IPS-18a (cell line): ENCODE measurements around the gene ENAH.

Experiments used
- H3K27ac ChIP-seq: one replicate; pipeline ENCODE4 v1.5.1; 2013; ENCODE audit warnings: low read length
- H3K27me3 ChIP-seq: one replicate; pipeline ENCODE4 v1.6.1; 2013; ENCODE audit warnings: mild to moderate bottlenecking, low read length; ENCODE audit not compliant: control insufficient read depth, insufficient read depth
- H3K36me3 ChIP-seq: one replicate; pipeline ENCODE4 v1.6.1; 2013; ENCODE audit warnings: low read depth, low read length; ENCODE audit not compliant: control insufficient read depth
- H3K4me1 ChIP-seq: one replicate; pipeline ENCODE4 v1.6.1; 2013; ENCODE audit warnings: low read depth, low read length; ENCODE audit not compliant: control insufficient read depth
- H3K4me3 ChIP-seq: one replicate; pipeline ENCODE4 v1.5.1; 2013; ENCODE audit warnings: low read length
- H3K9ac ChIP-seq: one replicate; pipeline ENCODE4 v1.6.1; 2013; ENCODE audit warnings: mild to moderate bottlenecking, low read length, moderate library complexity
- H3K9me3 ChIP-seq: one replicate; pipeline ENCODE4 v1.6.1; 2013; ENCODE audit warnings: low read depth, low read length; ENCODE audit not compliant: control insufficient read depth

ENAH gene

GRCh38 chr1:225498549-225499136 lies 154.3 kb downstream of the ENAH start:
- Histone ChIP-seq H3K4me1 (peaks cover 21% of the 10 kb centered on the region), H3K36me3 (peaks cover 49% of the 10 kb centered on the region), H3K4me3 (no peak overlapping the region), H3K27ac (no peak overlapping the region), H3K9me3 (no peaks in the 10 kb centered on the region), H3K27me3 (no peaks in the 10 kb centered on the region), H3K9ac (no peak overlapping the region)

GRCh38 chr1:225494789-225495359 lies 158.0 kb downstream of the ENAH start:
- no peak overlapping the region for H3K27ac ChIP-seq

GRCh38 chr1:225493591-225494246 lies 159.2 kb downstream of the ENAH start:
- no peaks in the 10 kb centered on the region for H3K4me1 ChIP-seq
- H3K4me3 ChIP-seq, result no peak overlapping the region
- H3K27ac ChIP-seq, result no peak overlapping the region
- H3K36me3 ChIP-seq, result peaks cover 46% of the 10 kb centered on the region
- H3K27me3 ChIP-seq, result no peaks in the 10 kb centered on the region
- H3K9ac ChIP-seq, result no peak overlapping the region
- no peaks in the 10 kb centered on the region for H3K9me3 ChIP-seq

More at GRCh38 chr1:225494789-225495359, 158.0 kb downstream of the ENAH start:
- Histone ChIP-seq H3K36me3 (peaks cover 49% of the 10 kb centered on the region), H3K9me3 (no peaks in the 10 kb centered on the region), H3K9ac (no peak overlapping the region), H3K4me3 (no peak overlapping the region), H3K27me3 (no peaks in the 10 kb centered on the region), H3K4me1 (no peaks in the 10 kb centered on the region)

- Histone ChIP-seq H3K27ac (no peak overlapping the region), H3K4me3 (no peak overlapping the region), H3K9me3 (no peaks in the 10 kb centered on the region), H3K9ac (no peak overlapping the region), H3K4me1 (no peaks in the 10 kb centered on the region), H3K27me3 (no peaks in the 10 kb centered on the region), H3K36me3 (peaks cover 8% of the 10 kb centered on the region)
These were observed 164.2 kb downstream of the ENAH start for GRCh38 chr1:225488676-225489075.

- Histone ChIP-seq H3K9ac (no peak overlapping the region), H3K4me1 (no peaks in the 10 kb centered on the region), H3K4me3 (no peak overlapping the region), H3K36me3 (no peaks in the 10 kb centered on the region), H3K27ac (no peak overlapping the region), H3K9me3 (no peaks in the 10 kb centered on the region), H3K27me3 (no peaks in the 10 kb centered on the region)
These were observed 166.1 kb downstream of the ENAH start for GRCh38 chr1:225486856-225487255.

DNA sequence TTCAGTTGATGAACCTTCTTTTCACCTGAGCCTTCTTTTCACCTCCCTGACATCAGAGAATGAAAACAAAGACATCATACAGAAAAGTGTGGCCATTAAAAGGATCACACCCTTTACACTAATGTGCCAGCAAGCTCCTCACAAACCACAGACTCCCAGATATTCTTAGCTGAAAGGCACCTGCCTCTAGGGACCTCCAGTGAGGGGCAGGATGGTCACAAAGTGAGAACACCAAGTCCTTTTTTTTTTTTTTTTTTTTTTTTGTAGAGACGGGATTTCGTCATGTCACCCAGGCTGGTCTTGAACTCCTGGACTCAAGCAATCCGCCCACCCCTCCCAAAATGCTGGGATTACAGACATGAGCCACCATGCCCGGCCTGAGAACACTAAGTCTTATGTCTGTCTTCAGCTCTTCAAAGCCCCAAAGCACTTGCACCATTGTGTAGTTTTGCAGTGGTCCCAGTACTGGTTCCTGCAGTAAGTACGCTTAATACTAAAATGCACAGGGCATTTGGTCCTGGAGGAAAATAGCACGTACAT lies 166.9 kb downstream of the ENAH start:
- no peak overlapping the region for H3K27ac ChIP-seq
- H3K4me1 ChIP-seq, result no peaks in the 10 kb centered on the region
- H3K4me3 ChIP-seq, result no peak overlapping the region
- no peaks in the 10 kb centered on the region for H3K9me3 ChIP-seq
- H3K9ac ChIP-seq, result no peak overlapping the region
- no peaks in the 10 kb centered on the region for H3K36me3 ChIP-seq
- no peaks in the 10 kb centered on the region for H3K27me3 ChIP-seq

GRCh38 chr1:225485226-225485625 lies 167.7 kb downstream of the ENAH start:
- H3K27me3 ChIP-seq, result no peaks in the 10 kb centered on the region
- no peaks in the 10 kb centered on the region for H3K36me3 ChIP-seq
- no peaks in the 10 kb centered on the region for H3K9me3 ChIP-seq
- H3K4me1 ChIP-seq, result no peaks in the 10 kb centered on the region
- H3K27ac ChIP-seq, result no peak overlapping the region
- H3K9ac ChIP-seq, result no peak overlapping the region
- no peak overlapping the region for H3K4me3 ChIP-seq

DNA sequence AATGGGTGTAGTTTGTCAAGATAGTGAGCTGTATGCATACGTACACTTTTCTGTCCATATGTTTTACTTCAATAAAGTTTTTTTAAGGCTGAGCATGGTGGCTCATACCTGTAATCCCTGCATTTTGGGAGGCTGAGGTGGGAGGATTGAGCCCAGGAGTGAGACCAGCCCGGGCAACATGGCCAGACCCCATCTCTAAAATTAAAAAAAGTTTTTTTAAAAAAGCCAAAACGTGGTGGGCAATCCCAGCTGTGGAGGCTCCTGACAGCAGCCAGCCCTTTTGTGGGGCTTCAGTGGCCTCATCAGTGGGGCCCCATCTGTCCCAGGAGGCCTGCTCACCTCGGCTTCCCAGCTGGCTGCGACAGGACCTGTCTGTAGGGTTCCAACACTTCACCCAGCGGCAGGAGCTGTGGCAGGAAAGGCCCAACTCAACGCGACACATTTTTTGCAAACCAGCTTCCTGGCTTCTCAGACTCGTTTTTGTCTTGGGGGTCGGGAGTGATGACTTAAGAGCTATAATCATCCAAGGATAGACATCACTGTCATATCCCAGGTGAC lies 168.2 kb downstream of the ENAH start:
- no peak overlapping the region for H3K9ac ChIP-seq
- H3K9me3 ChIP-seq, result no peaks in the 10 kb centered on the region
- H3K27ac ChIP-seq, result no peak overlapping the region
- no peaks in the 10 kb centered on the region for H3K36me3 ChIP-seq
- no peaks in the 10 kb centered on the region for H3K4me1 ChIP-seq
- H3K4me3 ChIP-seq, result no peak overlapping the region
- H3K27me3 ChIP-seq, result no peaks in the 10 kb centered on the region

- Histone ChIP-seq H3K36me3 (no peaks in the 10 kb centered on the region), H3K27ac (no peak overlapping the region), H3K9ac (no peak overlapping the region), H3K4me1 (no peaks in the 10 kb centered on the region), H3K4me3 (no peak overlapping the region), H3K9me3 (no peaks in the 10 kb centered on the region), H3K27me3 (no peaks in the 10 kb centered on the region)
These were observed 168.9 kb downstream of the ENAH start for GRCh38 chr1:225483818-225484656.

DNA sequence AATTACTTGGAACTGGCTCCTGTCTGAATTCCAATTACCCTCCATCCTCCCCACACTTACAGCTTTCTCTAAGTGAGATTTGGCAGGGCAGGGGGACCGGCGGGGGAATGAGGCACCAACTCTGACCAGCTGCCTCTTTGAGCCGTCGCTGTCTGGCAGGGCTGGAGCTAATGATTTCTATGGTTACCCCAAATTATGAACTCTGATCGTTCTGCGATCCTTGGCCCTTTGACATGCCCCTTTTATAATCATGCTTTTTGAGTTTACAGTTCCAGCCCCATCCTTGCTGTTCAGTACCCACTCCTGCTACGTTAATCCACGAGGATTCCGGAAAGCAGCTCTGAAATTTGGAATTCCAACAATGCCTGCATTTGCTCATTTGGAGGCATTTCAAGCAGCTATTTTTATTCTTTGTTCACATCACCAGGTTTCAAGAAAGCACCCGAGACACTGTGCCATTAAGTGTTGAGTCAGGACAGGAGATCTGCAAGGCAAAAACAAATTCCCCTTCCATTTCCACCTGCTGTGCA lies 170.4 kb downstream of the ENAH start:
- H3K4me1 ChIP-seq, result no peaks in the 10 kb centered on the region
- H3K27me3 ChIP-seq, result no peaks in the 10 kb centered on the region
- H3K9ac ChIP-seq, result no peak overlapping the region
- no peak overlapping the region for H3K27ac ChIP-seq
- H3K4me3 ChIP-seq, result no peak overlapping the region
- H3K36me3 ChIP-seq, result no peaks in the 10 kb centered on the region
- H3K9me3 ChIP-seq, result no peaks in the 10 kb centered on the region

- Histone ChIP-seq H3K27ac (no peak overlapping the region), H3K4me3 (no peak overlapping the region), H3K9me3 (no peaks in the 10 kb centered on the region), H3K9ac (no peak overlapping the region), H3K36me3 (no peaks in the 10 kb centered on the region), H3K27me3 (no peaks in the 10 kb centered on the region), H3K4me1 (no peaks in the 10 kb centered on the region)
These were observed 171.2 kb downstream of the ENAH start for GRCh38 chr1:225481738-225482137.
